IMR-90 (cell line): ENCODE results near the gene CERS1. TPM values are rescaled to one million over a fixed set of nuclear protein-coding genes. Genes with fewer than 3 reads are reported as not detected.

Experiments used
- ATAC-seq: fragments of 200-7000 bp; cut with Tn5 transposase; 2 replicates; pipeline ENCODE4 v1.9.1; 2020; ENCODE audit warnings: low read depth, mild to moderate bottlenecking, moderate library complexity
- BruUV-seq: library from RNA; stranded (reverse); fragments of 400-500 nt; replicated peaks from 2 replicates; lab custom pipeline; 2021; lab: Mats Ljungman, UMichigan
- CTCF ChIA-PET: fragments of 300-600 bp; formaldehyde crosslinking; extraction: SDS; loops from one replicate; lab custom pipeline; 2021; ENCODE audit warnings: antibody characterized with exemption; lab: Yijun Ruan, JAX
- POLR2A ChIA-PET: fragments of 300-600 bp; sonication (Branson Sonifier 250); formaldehyde crosslinking; loops from one replicate; lab custom pipeline; 2022; ENCODE audit warnings: antibody characterized with exemption; ENCODE audit not compliant: unreplicated experiment; lab: Charles Lee
- DNase-seq: peaks from one replicate; pipeline ENCODE4 v3.0.0; 2013
- H2AFZ ChIP-seq: replicated peaks from 2 replicates; pipeline ENCODE3; 2013; ENCODE audit warnings: low read length, mild to moderate bottlenecking; ENCODE audit not compliant: poor library complexity
- H2AK5ac ChIP-seq: 2 replicates; pipeline ENCODE4 v1.6.1; 2013; ENCODE audit warnings: low read depth, low read length, inconsistent platforms
- H2AK9ac ChIP-seq: replicated peaks from 2 replicates; pipeline ENCODE3; 2013; ENCODE audit warnings: mild to moderate bottlenecking, low read depth, low read length, moderate library complexity; ENCODE audit not compliant: poor library complexity
- H2BK120ac ChIP-seq: 2 replicates; pipeline ENCODE4 v1.6.1; 2013; ENCODE audit warnings: low read depth, low read length, inconsistent platforms
- H2BK15ac ChIP-seq: 3 replicates; pipeline ENCODE4 v1.6.1; 2013; ENCODE audit warnings: low read depth, low read length, inconsistent platforms
- H2BK20ac ChIP-seq: 2 replicates; pipeline ENCODE4 v1.6.1; 2013; ENCODE audit warnings: low read depth, mild to moderate bottlenecking, inconsistent platforms, low read length, moderate library complexity
- H2BK5ac ChIP-seq: 2 replicates; pipeline ENCODE4 v1.6.1; 2013; ENCODE audit warnings: mild to moderate bottlenecking, low read depth, low read length, inconsistent platforms; ENCODE audit not compliant: poor library complexity, severe bottlenecking
- H3K14ac ChIP-seq: replicated peaks from 2 replicates; pipeline ENCODE4 v1.6.1; 2013; ENCODE audit warnings: low read depth, low read length, inconsistent platforms
- H3K18ac ChIP-seq: 2 replicates; pipeline ENCODE4 v1.6.1; 2013; ENCODE audit warnings: low read depth, low read length, control low read depth
- H3K23ac ChIP-seq: 2 replicates; pipeline ENCODE4 v1.6.1; 2013; ENCODE audit warnings: low read depth, low read length, inconsistent platforms
- H3K27ac ChIP-seq: 2 replicates; pipeline ENCODE4 v1.5.1; 2013; ENCODE audit warnings: mild to moderate bottlenecking, control low read depth, low read length; ENCODE audit not compliant: insufficient read depth
- H3K27me3 ChIP-seq: 2 replicates; pipeline ENCODE4 v1.6.1; 2013; ENCODE audit warnings: low read length; ENCODE audit not compliant: control insufficient read depth, insufficient read depth
- H3K36me3 ChIP-seq: 2 replicates; pipeline ENCODE4 v1.6.1; 2013; ENCODE audit warnings: low read length, mixed read lengths; ENCODE audit not compliant: control insufficient read depth, insufficient read depth
- H3K4ac ChIP-seq: 2 replicates; pipeline ENCODE4 v1.6.1; 2013; ENCODE audit warnings: low read depth, low read length, inconsistent platforms
- H3K4me1 ChIP-seq: 2 replicates; pipeline ENCODE4 v1.6.1; 2013; ENCODE audit warnings: low read length, mixed read lengths; ENCODE audit not compliant: control insufficient read depth, insufficient read depth
- H3K4me2 ChIP-seq: 2 replicates; pipeline ENCODE4 v1.6.1; 2013; ENCODE audit warnings: low read depth, mild to moderate bottlenecking, control low read depth, low read length, moderate library complexity
- H3K4me3 ChIP-seq: 2 replicates; pipeline ENCODE4 v1.5.1; 2013; ENCODE audit warnings: low read depth, mild to moderate bottlenecking, control low read depth, low read length, moderate library complexity; ENCODE audit not compliant: insufficient read depth
- H3K56ac ChIP-seq: 2 replicates; pipeline ENCODE4 v1.6.1; 2013; ENCODE audit warnings: low read length, inconsistent platforms; ENCODE audit not compliant: insufficient read depth; ENCODE audit errors: extremely low read depth
- H3K79me1 ChIP-seq, 2 experiments: 2 replicates each; pipeline ENCODE4 v1.6.1; 2013; ENCODE audit warnings: low read length in 2 of 2, inconsistent platforms in 1 of 2, low read depth in 1 of 2
- H3K9ac ChIP-seq: 2 replicates; pipeline ENCODE4 v1.6.1; 2013; ENCODE audit warnings: low read depth, low read length, control low read depth
- H3K9me1 ChIP-seq: 2 replicates; pipeline ENCODE4 v1.6.1; 2013; ENCODE audit warnings: low read length, inconsistent platforms; ENCODE audit not compliant: insufficient read depth
- H3K9me3 ChIP-seq: 2 replicates; pipeline ENCODE4 v1.6.1; 2013; ENCODE audit warnings: low read length; ENCODE audit not compliant: control insufficient read depth, insufficient read depth
- H4K20me1 ChIP-seq: 2 replicates; pipeline ENCODE4 v1.6.1; 2013; ENCODE audit warnings: low read length, inconsistent platforms; ENCODE audit not compliant: insufficient read depth
- H4K5ac ChIP-seq: 2 replicates; pipeline ENCODE4 v1.6.1; 2013; ENCODE audit warnings: mild to moderate bottlenecking, low read depth, low read length, control low read depth
- H4K8ac ChIP-seq, 2 experiments: 2 replicates each; pipeline ENCODE4 v1.6.1; 2013; ENCODE audit warnings: low read depth in 2 of 2, low read length in 2 of 2, control low read depth in 1 of 2, inconsistent platforms in 1 of 2
- H4K91ac ChIP-seq: 2 replicates; pipeline ENCODE4 v1.6.1; 2013; ENCODE audit warnings: low read depth, low read length, inconsistent platforms; ENCODE audit not compliant: insufficient read depth
- BHLHE40 ChIP-seq: fragments of 150-350 bp; IDR thresholded peaks from 2 replicates; pipeline ENCODE4 v1.6.1; 2016; ENCODE audit warnings: mild to moderate bottlenecking, low read depth, low read length
- CEBPB ChIP-seq: IDR thresholded peaks from 2 replicates; pipeline ENCODE4 v1.6.1; 2012; ENCODE audit warnings: low read depth, low read length, improper control_type of control experiment
- CTCF ChIP-seq: conservative IDR thresholded peaks from 2 replicates; pipeline ENCODE4 v1.5.1; 2012; ENCODE audit warnings: mild to moderate bottlenecking, low read depth, low read length, improper control_type of control experiment
- FOS ChIP-seq: fragments of 150-350 bp; IDR thresholded peaks from 2 replicates; pipeline ENCODE4 v1.6.1; 2016; ENCODE audit warnings: low read depth, low read length
- MAFK ChIP-seq: IDR thresholded peaks from 2 replicates; pipeline ENCODE4 v1.6.1; 2012; ENCODE audit warnings: low read depth, low read length, improper control_type of control experiment
- NFE2L2 ChIP-seq: fragments of 150-350 bp; IDR thresholded peaks from 2 replicates; pipeline ENCODE4 v1.6.1; 2016; ENCODE audit warnings: low read depth, mild to moderate bottlenecking, low read length
- POLR2A ChIP-seq: IDR thresholded peaks from 2 replicates; pipeline ENCODE4 v1.6.1; 2012; ENCODE audit warnings: mild to moderate bottlenecking, low read depth, low read length
- RAD21 ChIP-seq: IDR thresholded peaks from 2 replicates; pipeline ENCODE4 v1.6.1; 2012; ENCODE audit warnings: low read length, improper control_type of control experiment
- RCOR1 ChIP-seq: IDR thresholded peaks from 2 replicates; pipeline ENCODE4 v1.6.1; 2012; ENCODE audit warnings: mild to moderate bottlenecking, low read length, improper control_type of control experiment; ENCODE audit not compliant: insufficient replicate concordance
- RFX5 ChIP-seq: IDR thresholded peaks from 2 replicates; pipeline ENCODE4 v1.8.0; 2012; ENCODE audit warnings: low read depth, mild to moderate bottlenecking, low read length, moderate library complexity
- SMC3 ChIP-seq: fragments of 150-350 bp; IDR thresholded peaks from 2 replicates; pipeline ENCODE4 v1.6.1; 2016; ENCODE audit warnings: low read depth, mild to moderate bottlenecking, antibody characterized with exemption, low read length, moderate library complexity
- USF2 ChIP-seq: fragments of 150-350 bp; IDR thresholded peaks from 2 replicates; pipeline ENCODE4 v1.6.1; 2017; ENCODE audit warnings: mild to moderate bottlenecking, antibody characterized with exemption, low read length, low read depth
- WGBS, 2 experiments: methylation state at CpG; one replicate each; pipeline versions ENCODE4 v1.1.5 to v1.1.7; 2013; ENCODE audit warnings: missing lambda C conversion rate in 2 of 2; ENCODE audit not compliant: insufficient read length in 1 of 2; ENCODE audit errors: extremely low coverage in 2 of 2; 5-methylcytosine and 5-hydroxymethylcytosine counted together
- dilution Hi-C: fragments of 300-500 bp; cut with HindIII; formaldehyde crosslinking; loops from one replicate; pipeline ENCODE4 v1.14.3; 2018; ENCODE audit warnings: low sequenced_read_pairs; ENCODE audit not compliant: unreplicated experiment
- in situ Hi-C: fragments of 300-500 bp; cut with MboI; formaldehyde crosslinking; loops from 3 replicates; pipeline ENCODE4 v1.14.3; 2019; ENCODE audit warnings: low sequenced_read_pairs, inconsistent platforms, mixed read lengths
- intact Hi-C: fragments of 100-400 bp; cut with micrococcal nuclease; formaldehyde crosslinking; loops from 2 replicates; pipeline ENCODE4 v1.10.0; 2022
- polyA plus RNA-seq, 3 experiments: library from polyadenylated mRNA; depleted of rRNA; stranded (reverse); fragments of >200 nt; gene quantifications; 2 replicates each; pipeline ENCODE4 v1.2.3, GENCODE V29; 2012; ENCODE audit warnings: low replicate concordance in 1 of 3
- total RNA-seq: library from RNA; depleted of rRNA; stranded (reverse); fragments of >200 nt; gene quantifications from 2 replicates; pipeline ENCODE4 v1.2.3, GENCODE V29; 2012

Gene CERS1
- total and polyA plus RNA-seq, 2 of the 4 experiments (the other 2 are of a cell fraction): 0.90 to 4.3 TPM

- TF ChIP-seq RCOR1 (no peak), CEBPB (no peak)
Measured at GRCh38 chr19:18865973-18866799, 29.8 kb downstream of the CERS1 start (continued).

- WGBS, 2 experiments: 100% methylated on average over 3 of the region's 27 CpGs; no CpG with 5 or more reads in 1 of the 2 experiments
- no peak for TF ChIP-seq CEBPB
- TF ChIP-seq NFE2L2: no peak
- TF ChIP-seq MAFK: no peak
- no peak for TF ChIP-seq FOS
- TF ChIP-seq RCOR1: no peak
- TF ChIP-seq CTCF: no peak
- no peak for TF ChIP-seq RAD21
- no peak for TF ChIP-seq RFX5
- TF ChIP-seq BHLHE40: no peak
- no peak for TF ChIP-seq SMC3
- TF ChIP-seq POLR2A: no peak
- TF ChIP-seq USF2: no peak
Measured at GRCh38 chr19:18865106-18865972, 30.6 kb downstream of the CERS1 start.

More at GRCh38 chr19:18865106-18865972, 30.6 kb downstream of the CERS1 start:
- DNase-seq (no peak), ATAC-seq (no peak)
- Histone ChIP-seq H3K9ac (no peak overlapping the region), H2BK120ac (no peak overlapping the region), H3K4me3 (no peak overlapping the region), H2BK5ac (no peak overlapping the region), H2AK9ac (no peak overlapping the region), H4K20me1 (peaks cover 4% of the 10 kb centered on the region), H3K4ac (no peak overlapping the region), H2AFZ (no peak overlapping the region), H3K9me1 (no peaks in the 10 kb centered on the region), H2AK5ac (no peak overlapping the region), H4K5ac (no peak overlapping the region), H3K4me1 (no peaks in the 10 kb centered on the region), H3K56ac (no peak overlapping the region), H3K14ac (no peak overlapping the region), H3K27me3 (no peaks in the 10 kb centered on the region), H3K4me2 (no peak overlapping the region), H3K23ac (no peak overlapping the region), H2BK20ac (no peak overlapping the region), H3K9me3 (no peaks in the 10 kb centered on the region), H3K27ac (no peak overlapping the region), H3K36me3 (peaks cover 68% of the 10 kb centered on the region), H3K18ac (no peak overlapping the region), H2BK15ac (no peak overlapping the region), H4K8ac (no peak overlapping the region), H4K91ac (no peak overlapping the region), H3K79me1 (peaks cover 6 to 11% of the 10 kb centered on the region in 2 experiments; a peak in 2 of 4 replicates)
- intact Hi-C loops (no loop called here), in situ Hi-C loops (no loop called here), dilution Hi-C loops (no loop called here)
- POLR2A ChIA-PET: no interaction called here
- CTCF ChIA-PET: interaction anchor here (1.3 kb wide), 1 partner anchor 11 kb away, joined by 3 read pairs; no protein-coding TSS in a partner anchor
- no TSS peak for BruUV-seq
